A673 (cell line): Measurements from ENCODE around the gene IKZF5. TPM values are rescaled to one million over a fixed set of nuclear protein-coding genes. Genes with fewer than 3 reads are reported as not detected.

Source experiments
- BruUV-seq: library from RNA; stranded (reverse); fragments of 400-500 nt; replicated peaks from 2 replicates; lab custom pipeline; 2021; lab: Mats Ljungman, UMichigan
- CTCF ChIA-PET: fragments of 300-600 bp; sonication (Branson Sonifier 250); formaldehyde crosslinking; loops from one replicate; lab custom pipeline; 2022; ENCODE audit warnings: antibody characterized with exemption; lab: Charles Lee
- POLR2A ChIA-PET: fragments of 300-600 bp; sonication (Branson Sonifier 250); formaldehyde crosslinking; loops from one replicate; lab custom pipeline; 2022; ENCODE audit warnings: antibody characterized with exemption; ENCODE audit not compliant: low non-redundant PET; lab: Charles Lee
- DNase-seq: peaks from one replicate; pipeline ENCODE4 v3.0.0-alpha.2; 2015; ENCODE audit warnings: low spot score
- H3K27ac ChIP-seq: fragments of 200-600 bp; sonication (generic); 2 replicates; pipeline ENCODE4 v1.5.1; 2016; ENCODE audit warnings: mixed run types, low read depth, mild to moderate bottlenecking, mixed read lengths, antibody characterized with exemption, low read length; ENCODE audit not compliant: poor library complexity, severe bottlenecking
- H3K27me3 ChIP-seq: fragments of 200-600 bp; sonication (generic); replicated peaks from 2 replicates; pipeline ENCODE4 v1.6.1; 2017; ENCODE audit warnings: mixed run types, low read depth, mild to moderate bottlenecking, mixed read lengths, antibody characterized with exemption, low read length; ENCODE audit not compliant: insufficient read depth, poor library complexity
- H3K36me3 ChIP-seq: fragments of 200-600 bp; sonication (generic); 2 replicates; pipeline ENCODE4 v1.6.1; 2016; ENCODE audit warnings: mixed run types, mild to moderate bottlenecking, mixed read lengths, antibody characterized with exemption, low read length; ENCODE audit not compliant: insufficient read depth, poor library complexity, severe bottlenecking
- H3K4me1 ChIP-seq: fragments of 200-600 bp; sonication (generic); 2 replicates; pipeline ENCODE4 v1.6.1; 2017; ENCODE audit warnings: mixed run types, mild to moderate bottlenecking, mixed read lengths, antibody characterized with exemption, low read length; ENCODE audit not compliant: insufficient read depth, poor library complexity, severe bottlenecking
- H3K4me3 ChIP-seq: fragments of 200-600 bp; sonication (generic); 2 replicates; pipeline ENCODE4 v1.5.1; 2016; ENCODE audit warnings: low read depth, mixed run types, mild to moderate bottlenecking, mixed read lengths, low read length; ENCODE audit not compliant: poor library complexity, severe bottlenecking
- H3K9me3 ChIP-seq: fragments of 200-600 bp; sonication (generic); 2 replicates; pipeline ENCODE4 v1.6.1; 2016; ENCODE audit warnings: mixed run types, low read depth, mild to moderate bottlenecking, mixed read lengths, antibody characterized with exemption, low read length; ENCODE audit not compliant: poor library complexity, severe bottlenecking
- CTCF ChIP-seq: fragments of 300-800, 200-600 bp; sonication (generic); conservative IDR thresholded peaks from 2 replicates; pipeline ENCODE4 v1.5.1; 2017; ENCODE audit warnings: low read depth, mild to moderate bottlenecking, antibody characterized with exemption, low read length, moderate library complexity, mixed read lengths
- EZH2 ChIP-seq: fragments of 200-600 bp; sonication (generic); IDR thresholded peaks from 2 replicates; pipeline ENCODE4 v1.6.1; 2017; ENCODE audit warnings: borderline replicate concordance, low read depth, mild to moderate bottlenecking, mixed read lengths, antibody characterized with exemption, low read length; ENCODE audit not compliant: poor library complexity, severe bottlenecking
- intact Hi-C: fragments of 100-400 bp; cut with micrococcal nuclease; formaldehyde crosslinking; loops from one replicate; pipeline ENCODE4 v1.10.0; 2022; ENCODE audit not compliant: unreplicated experiment
- total RNA-seq: library from RNA; stranded (reverse); gene quantifications from 2 replicates; pipeline ENCODE4 v1.2.3, GENCODE V29; 2021

The IKZF5 gene
- total RNA-seq, 1 experiment from 2014 or later: 13.8 TPM

- H3K4me1 ChIP-seq: peaks cover 10% of the 10 kb centered on the region
- no TSS peak for BruUV-seq
- no peaks in the 10 kb centered on the region for H3K27me3 ChIP-seq
- no peak overlapping the region for H3K4me3 ChIP-seq
- intact Hi-C loops: no loop called here
- no peak for TF ChIP-seq CTCF
- TF ChIP-seq EZH2: no peak
- no peaks in the 10 kb centered on the region for H3K9me3 ChIP-seq
- DNase-seq: no peak
- H3K27ac ChIP-seq: no peak overlapping the region
- no peaks in the 10 kb centered on the region for H3K36me3 ChIP-seq
- POLR2A ChIA-PET: no interaction called here
- CTCF ChIA-PET: no interaction called here
Measured at GRCh38 chr10:123017421-123018165, 9.0 kb upstream of the IKZF5 start.

- no peak overlapping the region for H3K4me3 ChIP-seq
- ChIA-PET POLR2A (no interaction called here), CTCF (no interaction called here)
- DNase-seq: peak; percentile 27
- BruUV-seq: no TSS peak
- no peaks in the 10 kb centered on the region for H3K36me3 ChIP-seq
- intact Hi-C loops: no loop called here
- no peaks in the 10 kb centered on the region for H3K9me3 ChIP-seq
- no peaks in the 10 kb centered on the region for H3K27me3 ChIP-seq
- TF ChIP-seq EZH2 (no peak), CTCF (no peak)
- H3K27ac ChIP-seq: no peak overlapping the region
- peaks cover 4% of the 10 kb centered on the region for H3K4me1 ChIP-seq
Measured at GRCh38 chr10:123016228-123016627, 7.6 kb upstream of the IKZF5 start.

GRCh38 chr10:123014772-123015171 is 6.2 kb upstream of the IKZF5 start:
- DNase-seq: no peak
- H3K4me3 ChIP-seq: no peak overlapping the region
- H3K27ac ChIP-seq: no peak overlapping the region
- no peak for TF ChIP-seq CTCF
- TF ChIP-seq EZH2: no peak
- no peaks in the 10 kb centered on the region for H3K27me3 ChIP-seq
- POLR2A ChIA-PET: no interaction called here
- intact Hi-C loops: no loop called here
- CTCF ChIA-PET: no interaction called here
- no peaks in the 10 kb centered on the region for H3K4me1 ChIP-seq
- no TSS peak for BruUV-seq
- no peaks in the 10 kb centered on the region for H3K9me3 ChIP-seq
- H3K36me3 ChIP-seq: no peaks in the 10 kb centered on the region
